HEK293T (cell line): ENCODE results near the gene ADCY10.
"Not testable (repeated sequence)": the region's sequence is repeated elsewhere in the genome, so short reads cannot be mapped to it uniquely, and the experiment has no call there.

ENCODE experiments used
- BHLHE40 ChIP-seq: fragments of 450-650 bp; IDR thresholded peaks from 2 replicates; pipeline ENCODE4 v1.6.1; 2016; ENCODE audit warnings: mild to moderate bottlenecking, moderate library complexity, borderline replicate concordance
- FOXM1 ChIP-seq: fragments of 450-650 bp; IDR thresholded peaks from 2 replicates; pipeline ENCODE4 v1.6.1; 2017; ENCODE audit warnings: mild to moderate bottlenecking, borderline replicate concordance
- SP1 ChIP-seq: fragments of 450-650 bp; IDR thresholded peaks from 2 replicates; pipeline ENCODE4 v1.6.1; 2017
- TARDBP ChIP-seq: fragments of 450-650 bp; IDR thresholded peaks from 2 replicates; pipeline ENCODE4 v1.6.1; 2016
- TF ChIP-seq, protein P1 (sequence below): fragments of 450-650 bp; IDR thresholded peaks from 2 replicates; pipeline ENCODE4 v1.6.1; 2016

DNA sequence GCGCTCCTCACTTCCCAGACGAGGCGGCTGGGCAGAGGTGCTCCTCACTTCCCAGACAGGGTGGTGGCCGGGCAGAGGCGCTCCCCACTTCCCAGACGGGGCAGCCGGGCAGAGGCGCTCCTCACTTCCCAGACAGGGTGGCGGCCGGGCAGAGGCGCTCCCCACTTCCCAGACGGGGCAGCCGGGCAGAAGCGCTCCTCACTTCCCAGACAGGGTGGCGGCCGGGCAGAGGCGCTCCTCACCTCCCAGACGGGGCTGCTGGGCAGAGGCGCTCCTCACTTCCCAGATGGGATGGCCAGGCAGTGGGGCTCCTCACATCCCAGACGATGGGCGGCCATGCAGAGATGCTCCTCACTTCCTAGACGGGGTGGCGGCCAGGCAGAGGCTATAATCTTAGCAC, 107.7 kb downstream of the ADCY10 start:
- not testable (repeated sequence) for TF ChIP-seq SP1, BHLHE40, TARDBP, FOXM1
- TF ChIP-seq, protein P1, sequence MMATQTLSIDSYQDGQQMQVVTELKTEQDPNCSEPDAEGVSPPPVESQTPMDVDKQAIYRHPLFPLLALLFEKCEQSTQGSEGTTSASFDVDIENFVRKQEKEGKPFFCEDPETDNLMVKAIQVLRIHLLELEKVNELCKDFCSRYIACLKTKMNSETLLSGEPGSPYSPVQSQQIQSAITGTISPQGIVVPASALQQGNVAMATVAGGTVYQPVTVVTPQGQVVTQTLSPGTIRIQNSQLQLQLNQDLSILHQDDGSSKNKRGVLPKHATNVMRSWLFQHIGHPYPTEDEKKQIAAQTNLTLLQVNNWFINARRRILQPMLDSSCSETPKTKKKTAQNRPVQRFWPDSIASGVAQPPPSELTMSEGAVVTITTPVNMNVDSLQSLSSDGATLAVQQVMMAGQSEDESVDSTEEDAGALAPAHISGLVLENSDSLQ: not testable (repeated sequence)
